Neuronal stem cell (in vitro differentiated cells): Measurements from ENCODE around the gene SLC9A1.
A peak's percentile ranks its signal among the peaks of the same experiment; 100 is the strongest.

ENCODE experiments used
- DNase-seq: peaks from one replicate; pipeline ENCODE4 v3.0.0-alpha.2; 2013; ENCODE audit warnings: low spot score
- H2AFZ ChIP-seq: one replicate; pipeline ENCODE4 v1.6.1; 2013; ENCODE audit warnings: mild to moderate bottlenecking, low read length, inconsistent platforms
- H2AK5ac ChIP-seq: 2 replicates; pipeline ENCODE4 v1.6.1; 2013; ENCODE audit warnings: low read depth, mild to moderate bottlenecking, inconsistent platforms, low read length, moderate library complexity, mixed read lengths
- H2BK120ac ChIP-seq: 2 replicates; pipeline ENCODE4 v1.6.1; 2013; ENCODE audit warnings: low read depth, mild to moderate bottlenecking, inconsistent platforms, low read length, moderate library complexity, mixed read lengths
- H2BK12ac ChIP-seq: one replicate; pipeline ENCODE4 v1.6.1; 2013; ENCODE audit warnings: low read length, inconsistent platforms
- H2BK15ac ChIP-seq: 2 replicates; pipeline ENCODE4 v1.6.1; 2013; ENCODE audit warnings: mild to moderate bottlenecking, low read length, inconsistent platforms, mixed read lengths
- H2BK5ac ChIP-seq: one replicate; pipeline ENCODE4 v1.6.1; 2013; ENCODE audit warnings: inconsistent platforms, mild to moderate bottlenecking, low read length, moderate library complexity
- H3K14ac ChIP-seq: one replicate; pipeline ENCODE4 v1.6.1; 2013; ENCODE audit warnings: low read length, inconsistent platforms
- H3K18ac ChIP-seq: 2 replicates; pipeline ENCODE4 v1.6.1; 2013; ENCODE audit warnings: low read length, inconsistent platforms
- H3K23ac ChIP-seq: 2 replicates; pipeline ENCODE4 v1.6.1; 2013; ENCODE audit warnings: low read depth, mild to moderate bottlenecking, mixed read lengths, low read length, inconsistent platforms; ENCODE audit not compliant: poor library complexity
- H3K27ac ChIP-seq: replicated peaks from 3 replicates; pipeline ENCODE4 v1.5.1; 2013; ENCODE audit warnings: low read length, inconsistent platforms
- H3K27me3 ChIP-seq, 3 experiments: 2 replicates each; pipeline ENCODE4 v1.6.1; 2013; ENCODE audit warnings: low read length in 3 of 3, mild to moderate bottlenecking in 2 of 3, inconsistent platforms in 1 of 3, low read depth in 1 of 3, mixed read lengths in 1 of 3, moderate library complexity in 1 of 3; ENCODE audit not compliant: control insufficient read depth in 3 of 3, insufficient read depth in 3 of 3
- H3K36me3 ChIP-seq, 2 donors: replicated peaks in 1 of 2; 2 replicates each; pipeline ENCODE4 v1.6.1; 2013; ENCODE audit warnings: low read length in 2 of 2; ENCODE audit not compliant: control insufficient read depth in 2 of 2, insufficient read depth in 2 of 2
- H3K4ac ChIP-seq: 2 replicates; pipeline ENCODE4 v1.6.1; 2013; ENCODE audit warnings: inconsistent platforms, mild to moderate bottlenecking, low read length, moderate library complexity
- H3K4me1 ChIP-seq, 2 donors: 1 replicate in 1 of 2; 2 replicates in 1 of 2; pipeline ENCODE4 v1.6.1; 2013; ENCODE audit warnings: low read length in 2 of 2, low read depth in 1 of 2; ENCODE audit not compliant: control insufficient read depth in 2 of 2, insufficient read depth in 1 of 2
- H3K4me2 ChIP-seq: one replicate; pipeline ENCODE4 v1.6.1; 2013; ENCODE audit warnings: mild to moderate bottlenecking, low read length, inconsistent platforms; ENCODE audit not compliant: insufficient read depth, poor library complexity, severe bottlenecking
- H3K4me3 ChIP-seq, 2 donors: 2 replicates each; pipeline ENCODE4 v1.5.1; 2013; ENCODE audit warnings: low read length in 2 of 2, mild to moderate bottlenecking in 2 of 2, inconsistent platforms in 1 of 2, moderate library complexity in 1 of 2
- H3K79me1 ChIP-seq: one replicate; pipeline ENCODE4 v1.6.1; 2013; ENCODE audit warnings: low read depth, mild to moderate bottlenecking, inconsistent platforms, low read length, moderate library complexity
- H3K9ac ChIP-seq: one replicate; pipeline ENCODE4 v1.6.1; 2013; ENCODE audit warnings: mild to moderate bottlenecking, low read depth, low read length, inconsistent platforms; ENCODE audit not compliant: poor library complexity
- H3K9me3 ChIP-seq, 2 donors: replicated peaks in 1 of 2; 2 replicates each; pipeline versions ENCODE3 to v1.6.1; 2013; ENCODE audit warnings: low read length in 2 of 2, mild to moderate bottlenecking in 2 of 2, inconsistent platforms in 1 of 2, low read depth in 1 of 2, mixed read lengths in 1 of 2, moderate library complexity in 1 of 2; ENCODE audit not compliant: control insufficient read depth in 2 of 2, insufficient read depth in 1 of 2
- H4K8ac ChIP-seq: one replicate; pipeline ENCODE4 v1.6.1; 2013; ENCODE audit warnings: low read depth, mild to moderate bottlenecking, inconsistent platforms, low read length, moderate library complexity
- H4K91ac ChIP-seq: one replicate; pipeline ENCODE4 v1.6.1; 2013; ENCODE audit warnings: low read length, low read depth, mild to moderate bottlenecking, inconsistent platforms; ENCODE audit not compliant: poor library complexity
- WGBS, 2 donors: extraction: QIAGEN DNeasy Blood & Tissue Kit; methylation state at CpG; one replicate each; pipeline ENCODE4 v1.1.7; 2013; ENCODE audit warnings: missing lambda C conversion rate in 2 of 2, mixed read lengths in 1 of 2; ENCODE audit not compliant: insufficient read length in 2 of 2, insufficient replicate concordance in 1 of 2; ENCODE audit errors: extremely low coverage in 2 of 2; 5-methylcytosine and 5-hydroxymethylcytosine counted together

SLC9A1 gene

GRCh38 chr1:27145934-27146354 is 9.0 kb downstream of the SLC9A1 start:
- Histone ChIP-seq H2AFZ (no peak overlapping the region), H3K9ac (no peak overlapping the region), H2BK120ac (no peak overlapping the region), H3K14ac (no peak overlapping the region), H4K8ac (no peak overlapping the region), H2BK15ac (no peak overlapping the region), H3K36me3 (peaks cover 0 to 11% of the 10 kb centered on the region in 2 donors), H3K9me3 (peaks cover 0 to 3% of the 10 kb centered on the region in 2 donors), H2BK12ac (no peak overlapping the region), H3K4me1 (peaks cover 3 to 14% of the 10 kb centered on the region in 2 donors), H3K79me1 (no peaks in the 10 kb centered on the region), H3K4ac (no peak overlapping the region), H4K91ac (no peak overlapping the region), H3K23ac (no peak overlapping the region), H3K27ac (no peak overlapping the region), H2AK5ac (no peak overlapping the region), H3K18ac (peak overlapping the region; percentile 53), H3K4me3 (no peak overlapping the region), H3K4me2 (no peak overlapping the region), H2BK5ac (no peak overlapping the region), H3K27me3 (no peaks in the 10 kb centered on the region)
- WGBS, 2 donors: no CpG with 5 or more reads among the region's 7 CpGs
- no peak for DNase-seq

GRCh38 chr1:27144920-27145661 is 9.8 kb downstream of the SLC9A1 start:
- peaks cover 0 to 11% of the 10 kb centered on the region in 2 donors for H3K36me3 ChIP-seq
- no peak overlapping the region for H3K4me3 ChIP-seq
- no peak overlapping the region for H3K18ac ChIP-seq
- DNase-seq: no peak
- no peaks in the 10 kb centered on the region for H3K27me3 ChIP-seq
- no CpG with 5 or more reads among the region's 5 CpGs for WGBS, 2 donors
- H3K14ac ChIP-seq: no peak overlapping the region
- no peak overlapping the region for H3K23ac ChIP-seq
- H3K79me1 ChIP-seq: no peaks in the 10 kb centered on the region
- H2AK5ac ChIP-seq: no peak overlapping the region
- H3K9me3 ChIP-seq: peaks cover 0 to 3% of the 10 kb centered on the region in 2 donors
- H3K4me2 ChIP-seq: no peak overlapping the region
- H3K27ac ChIP-seq: no peak overlapping the region
- H3K4ac ChIP-seq: no peak overlapping the region
- H3K4me1 ChIP-seq: peaks cover 3 to 9% of the 10 kb centered on the region in 2 donors
- no peak overlapping the region for H4K8ac ChIP-seq
- H2BK15ac ChIP-seq: no peak overlapping the region
- no peak overlapping the region for H2AFZ ChIP-seq
- no peak overlapping the region for H2BK120ac ChIP-seq
- no peak overlapping the region for H2BK12ac ChIP-seq
- no peak overlapping the region for H2BK5ac ChIP-seq
- no peak overlapping the region for H4K91ac ChIP-seq
- H3K9ac ChIP-seq: no peak overlapping the region

GRCh38 chr1:27144049-27144748 is 10.7 kb downstream of the SLC9A1 start:
- no peak overlapping the region for H3K18ac ChIP-seq
- H4K8ac ChIP-seq: no peak overlapping the region
- H3K9ac ChIP-seq: no peak overlapping the region
- no peak overlapping the region for H2BK5ac ChIP-seq
- no peaks in the 10 kb centered on the region for H3K79me1 ChIP-seq
- H2AK5ac ChIP-seq: no peak overlapping the region
- H3K27ac ChIP-seq: no peak overlapping the region
- H4K91ac ChIP-seq: no peak overlapping the region
- H3K4me2 ChIP-seq: no peak overlapping the region
- no peak overlapping the region for H2AFZ ChIP-seq
- H3K23ac ChIP-seq: no peak overlapping the region
- peaks cover 3 to 9% of the 10 kb centered on the region in 2 donors for H3K4me1 ChIP-seq
- peaks cover 0 to 10% of the 10 kb centered on the region in 2 donors for H3K36me3 ChIP-seq
- no CpG with 5 or more reads among the region's 9 CpGs for WGBS, 2 donors
- H3K4ac ChIP-seq: no peak overlapping the region
- DNase-seq: no peak
- no peak overlapping the region for H2BK12ac ChIP-seq
- peaks cover 0 to 3% of the 10 kb centered on the region in 2 donors for H3K9me3 ChIP-seq
- no peak overlapping the region for H2BK120ac ChIP-seq
- no peaks in the 10 kb centered on the region for H3K27me3 ChIP-seq
- no peak overlapping the region for H3K14ac ChIP-seq
- no peak overlapping the region for H3K4me3 ChIP-seq
- no peak overlapping the region for H2BK15ac ChIP-seq

DNA sequence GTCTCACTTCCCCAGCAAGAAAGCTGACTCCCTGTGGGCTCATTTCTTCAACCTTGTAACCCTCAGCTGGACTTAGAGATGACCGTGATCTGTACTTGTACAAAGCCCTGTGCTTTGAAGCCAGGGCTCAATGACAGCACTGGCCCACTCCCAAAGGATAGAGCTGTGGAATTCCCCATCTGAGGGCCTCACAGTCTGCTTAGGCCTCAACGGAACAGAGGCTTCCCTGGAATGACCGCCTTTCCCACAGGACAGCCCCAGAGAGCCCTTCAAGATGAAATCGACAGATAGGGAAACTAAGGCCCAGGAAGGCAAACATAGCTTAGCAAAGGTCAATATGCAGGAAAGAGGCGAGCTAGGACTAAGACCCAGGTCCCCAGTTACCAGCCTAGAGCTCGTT is 11.5 kb downstream of the SLC9A1 start:
- Histone ChIP-seq H3K36me3 (peaks cover 0 to 6% of the 10 kb centered on the region in 2 donors), H3K27me3 (no peaks in the 10 kb centered on the region), H2AFZ (no peak overlapping the region), H3K79me1 (no peaks in the 10 kb centered on the region), H4K91ac (no peak overlapping the region), H4K8ac (no peak overlapping the region), H3K23ac (no peak overlapping the region), H3K4me2 (no peak overlapping the region), H2BK15ac (no peak overlapping the region), H3K27ac (no peak overlapping the region), H2AK5ac (no peak overlapping the region), H3K9me3 (peaks cover 0 to 3% of the 10 kb centered on the region in 2 donors), H3K4ac (no peak overlapping the region), H3K4me3 (no peak overlapping the region), H2BK120ac (no peak overlapping the region), H3K18ac (no peak overlapping the region), H3K4me1 (peaks cover 3 to 9% of the 10 kb centered on the region in 2 donors), H2BK5ac (no peak overlapping the region), H3K14ac (no peak overlapping the region), H3K9ac (no peak overlapping the region), H2BK12ac (no peak overlapping the region)
- no peak for DNase-seq
- no CpG with 5 or more reads among the region's 6 CpGs for WGBS, 2 donors
